Neutrophil (primary cell): Measurements from ENCODE around the gene TMEM154.

Experiments
- H3K27ac ChIP-seq: fragments of 200-600 bp; sonication (generic); 2 replicates; pipeline ENCODE4 v1.5.1; 2016; ENCODE audit warnings: mild to moderate bottlenecking, moderate library complexity
- H3K27me3 ChIP-seq: fragments of 200-600 bp; sonication (generic); 2 replicates; pipeline ENCODE4 v1.6.0; 2016; ENCODE audit warnings: mild to moderate bottlenecking
- H3K36me3 ChIP-seq: fragments of 200-600 bp; sonication (generic); 2 replicates; pipeline ENCODE4 v1.5.1; 2017
- H3K4me1 ChIP-seq, 2 experiments: fragments of 200-600 bp in 1 of 2; sonication (generic) in 1 of 2; 1 replicate in 1 of 2; 2 replicates in 1 of 2; pipeline versions ENCODE4 v1.5.1 to v1.6.1; 2013 to 2016; ENCODE audit warnings: low read depth in 1 of 2, low read length in 1 of 2, mild to moderate bottlenecking in 1 of 2, moderate library complexity in 1 of 2; ENCODE audit not compliant: control insufficient read depth in 1 of 2, insufficient read depth in 1 of 2
- H3K4me3 ChIP-seq, 2 experiments: fragments of 200-600 bp in 1 of 2; sonication (generic) in 1 of 2; 1 replicate in 1 of 2; 2 replicates in 1 of 2; pipeline ENCODE4 v1.5.1; 2013 to 2016; ENCODE audit warnings: low read depth in 1 of 2, low read length in 1 of 2, mild to moderate bottlenecking in 1 of 2, moderate library complexity in 1 of 2
- H3K9me3 ChIP-seq: fragments of 200-600 bp; sonication (generic); 2 replicates; pipeline ENCODE4 v1.5.1; 2016
- CTCF ChIP-seq: fragments of 200-600 bp; sonication (generic); IDR thresholded peaks from 2 replicates; pipeline ENCODE4 v1.5.1; 2016; ENCODE audit warnings: antibody characterized with exemption

Gene TMEM154

GRCh38 chr4:152598454-152598853 is 81.3 kb downstream of the TMEM154 start:
- no peaks in the 10 kb centered on the region for H3K36me3 ChIP-seq
- H3K27ac ChIP-seq: no peak overlapping the region
- H3K9me3 ChIP-seq: no peaks in the 10 kb centered on the region
- H3K27me3 ChIP-seq: no peaks in the 10 kb centered on the region
- no peaks in the 10 kb centered on the region for H3K4me1 ChIP-seq
- TF ChIP-seq CTCF: no peak
- H3K4me3 ChIP-seq: no peak overlapping the region

- Histone ChIP-seq H3K4me3 (no peak overlapping the region), H3K27ac (no peak overlapping the region), H3K4me1 (no peaks in the 10 kb centered on the region), H3K9me3 (no peaks in the 10 kb centered on the region), H3K27me3 (peaks cover 20% of the 10 kb centered on the region), H3K36me3 (no peaks in the 10 kb centered on the region)
- TF ChIP-seq CTCF: no peak
Measured at GRCh38 chr4:152594978-152595925, 84.5 kb downstream of the TMEM154 start.

GRCh38 chr4:152594057-152594456 is 85.7 kb downstream of the TMEM154 start:
- H3K27me3 ChIP-seq: peaks cover 22% of the 10 kb centered on the region

GRCh38 chr4:152591876-152592275 is 87.9 kb downstream of the TMEM154 start:
- Histone ChIP-seq H3K36me3 (no peaks in the 10 kb centered on the region), H3K27me3 (peaks cover 22% of the 10 kb centered on the region), H3K4me3 (no peak overlapping the region), H3K27ac (no peak overlapping the region), H3K9me3 (no peaks in the 10 kb centered on the region), H3K4me1 (peaks cover 0 to under 1% of the 10 kb centered on the region in 2 experiments)
- TF ChIP-seq CTCF: no peak

More at GRCh38 chr4:152594057-152594456, 85.7 kb downstream of the TMEM154 start:
- H3K4me1 ChIP-seq: no peaks in the 10 kb centered on the region
- no peak overlapping the region for H3K4me3 ChIP-seq
- H3K36me3 ChIP-seq: no peaks in the 10 kb centered on the region
- no peak overlapping the region for H3K27ac ChIP-seq
- H3K9me3 ChIP-seq: no peaks in the 10 kb centered on the region
- TF ChIP-seq CTCF: no peak

- H3K27me3 ChIP-seq: peaks cover 22% of the 10 kb centered on the region
- H3K9me3 ChIP-seq: no peaks in the 10 kb centered on the region
- H3K4me1 ChIP-seq: peaks cover 0 to 5% of the 10 kb centered on the region in 2 experiments
- TF ChIP-seq CTCF: no peak
- H3K4me3 ChIP-seq: no peak overlapping the region
- no peaks in the 10 kb centered on the region for H3K36me3 ChIP-seq
- H3K27ac ChIP-seq: no peak overlapping the region
Measured at GRCh38 chr4:152591396-152591795, 88.4 kb downstream of the TMEM154 start.
